GM12874 (cell line): Measurements from ENCODE around the gene POU2AF1.

Source experiments
- TF ChIP-seq, protein P1 (sequence below): IDR thresholded peaks from 2 replicates; pipeline ENCODE4 v1.5.1; 2011; ENCODE audit warnings: low read depth, mild to moderate bottlenecking, control low read depth, low read length, moderate library complexity; ENCODE audit not compliant: insufficient read depth

The POU2AF1 gene

DNA sequence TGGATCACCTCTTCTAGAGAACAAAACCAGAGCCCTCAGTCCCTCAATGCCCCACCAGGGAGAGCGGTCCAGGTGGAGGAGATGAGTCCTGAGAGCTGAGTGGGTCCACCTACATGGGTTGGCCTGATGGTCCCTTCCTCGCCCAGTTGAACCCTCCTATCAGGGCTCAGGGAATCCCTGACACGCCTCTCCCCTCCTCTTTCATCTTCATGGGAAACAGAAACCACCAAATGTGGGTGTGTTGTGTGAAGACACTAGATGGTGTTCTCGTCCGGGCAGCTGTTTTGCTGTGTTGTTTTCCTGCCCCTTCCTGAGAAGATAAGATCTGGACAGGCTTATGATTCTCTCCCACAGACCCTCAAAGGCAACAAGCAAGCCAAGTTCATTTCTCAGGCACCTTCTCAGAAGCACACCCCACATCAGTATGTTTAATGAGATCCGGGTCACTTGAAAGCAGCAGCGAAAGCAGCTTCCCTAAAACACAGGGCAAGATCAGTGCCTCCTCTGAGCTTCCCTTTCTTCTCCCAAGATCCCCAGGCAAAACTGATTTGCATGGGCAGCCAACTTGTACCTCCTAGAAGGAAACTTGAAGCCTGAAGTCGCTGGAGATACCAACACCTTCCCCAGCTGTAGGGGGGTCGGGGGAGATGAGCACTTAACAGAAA, 35.3 kb upstream of the POU2AF1 start:
- TF ChIP-seq, protein P1, sequence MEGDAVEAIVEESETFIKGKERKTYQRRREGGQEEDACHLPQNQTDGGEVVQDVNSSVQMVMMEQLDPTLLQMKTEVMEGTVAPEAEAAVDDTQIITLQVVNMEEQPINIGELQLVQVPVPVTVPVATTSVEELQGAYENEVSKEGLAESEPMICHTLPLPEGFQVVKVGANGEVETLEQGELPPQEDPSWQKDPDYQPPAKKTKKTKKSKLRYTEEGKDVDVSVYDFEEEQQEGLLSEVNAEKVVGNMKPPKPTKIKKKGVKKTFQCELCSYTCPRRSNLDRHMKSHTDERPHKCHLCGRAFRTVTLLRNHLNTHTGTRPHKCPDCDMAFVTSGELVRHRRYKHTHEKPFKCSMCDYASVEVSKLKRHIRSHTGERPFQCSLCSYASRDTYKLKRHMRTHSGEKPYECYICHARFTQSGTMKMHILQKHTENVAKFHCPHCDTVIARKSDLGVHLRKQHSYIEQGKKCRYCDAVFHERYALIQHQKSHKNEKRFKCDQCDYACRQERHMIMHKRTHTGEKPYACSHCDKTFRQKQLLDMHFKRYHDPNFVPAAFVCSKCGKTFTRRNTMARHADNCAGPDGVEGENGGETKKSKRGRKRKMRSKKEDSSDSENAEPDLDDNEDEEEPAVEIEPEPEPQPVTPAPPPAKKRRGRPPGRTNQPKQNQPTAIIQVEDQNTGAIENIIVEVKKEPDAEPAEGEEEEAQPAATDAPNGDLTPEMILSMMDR = no peak

DNA sequence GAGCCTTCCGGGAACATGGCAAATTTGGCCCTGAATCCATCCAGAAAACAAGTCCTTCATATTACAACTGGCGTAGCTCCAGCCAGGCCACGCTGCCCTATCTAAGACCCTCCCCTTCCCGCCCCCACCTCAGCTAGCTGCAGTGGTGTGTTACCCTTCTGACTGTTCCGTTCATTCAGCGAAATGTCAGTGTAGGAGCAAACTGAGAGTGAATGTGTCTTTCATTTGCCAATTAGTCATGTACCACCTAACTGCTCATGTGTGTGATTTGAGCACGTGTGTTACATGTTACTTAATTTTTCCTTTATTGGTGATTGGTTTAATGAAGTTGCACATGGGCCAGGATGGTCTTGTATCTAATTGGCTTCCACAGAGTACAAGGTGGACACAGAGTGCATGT, 34.8 kb upstream of the POU2AF1 start:
- TF ChIP-seq, protein P1 = no peak

DNA sequence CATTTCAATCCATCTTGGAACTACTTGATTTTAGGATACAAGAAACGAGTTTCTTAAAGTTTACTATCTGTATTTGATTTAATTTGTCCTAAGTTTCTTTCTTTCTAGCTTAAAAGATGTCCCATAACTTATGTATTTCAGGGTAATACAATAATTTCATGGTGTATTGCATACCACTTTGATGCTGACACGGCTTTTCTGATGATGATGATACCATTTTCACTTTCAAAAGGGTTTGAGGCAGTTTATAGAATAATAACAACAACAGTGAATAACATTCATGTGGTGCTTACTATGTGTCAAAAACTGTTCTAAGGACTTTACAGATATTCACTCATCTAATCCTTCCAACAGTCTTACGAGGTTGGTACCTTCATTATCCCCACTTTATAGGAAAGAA, 33.2 kb upstream of the POU2AF1 start:
- TF ChIP-seq, protein P1 = no peak

DNA sequence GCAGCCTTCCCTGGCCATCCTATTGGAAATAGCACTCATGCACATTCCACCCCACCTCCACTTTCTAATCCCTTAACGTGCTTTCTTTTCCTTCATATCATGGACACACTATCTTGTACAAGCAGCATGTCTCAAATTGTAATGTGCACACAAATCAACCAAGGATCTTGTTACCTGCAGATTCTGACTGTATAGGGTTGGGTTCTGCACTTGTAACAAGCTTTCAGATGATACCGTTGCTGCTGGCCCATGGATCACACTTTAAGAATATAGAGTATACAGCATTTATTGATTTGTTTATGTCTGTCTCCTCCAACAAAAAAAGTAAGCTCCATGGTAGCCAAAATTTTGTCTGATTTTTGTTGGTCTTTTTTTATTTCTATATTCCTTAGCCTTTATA, 32.4 kb upstream of the POU2AF1 start:
- TF ChIP-seq, protein P1 = no peak

DNA sequence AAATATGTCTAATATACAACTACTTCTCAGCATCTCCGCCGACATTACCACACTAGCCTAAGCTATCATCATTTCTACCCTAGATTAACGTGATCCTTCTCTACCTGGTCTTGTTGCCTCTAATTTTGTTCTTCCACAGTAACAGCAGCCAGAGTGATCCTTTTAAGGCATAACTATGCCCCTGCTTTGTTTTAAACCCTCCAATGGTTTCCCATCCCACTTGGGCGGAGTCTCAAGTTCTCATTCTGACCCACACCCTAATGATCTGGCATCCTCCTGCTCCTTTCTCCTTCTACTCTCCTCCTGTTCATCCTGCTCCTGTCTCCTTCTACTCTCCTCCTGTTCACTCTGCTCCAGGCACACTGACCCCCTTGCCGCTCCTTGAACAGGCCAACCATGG, 31.9 kb upstream of the POU2AF1 start:
- TF ChIP-seq, protein P1 = no peak

DNA sequence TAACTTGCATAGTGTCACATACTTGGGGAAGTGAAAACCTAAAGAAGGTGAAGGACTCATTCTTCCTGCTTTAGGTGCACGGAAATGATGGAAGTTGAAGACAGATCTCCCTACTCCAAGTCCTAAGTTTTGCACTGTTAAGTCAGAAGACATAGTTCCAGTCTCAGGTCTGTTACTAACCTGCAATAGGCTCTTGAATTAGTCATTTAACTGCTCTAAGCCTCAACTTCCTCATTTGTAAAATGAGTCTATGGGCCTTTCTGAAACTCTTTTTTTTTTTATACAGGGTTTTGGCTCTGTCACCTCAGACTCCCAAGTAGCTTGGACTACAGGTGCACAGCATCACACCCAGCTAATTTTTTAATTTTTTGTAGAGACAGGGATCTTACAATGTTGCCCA, 30.8 kb upstream of the POU2AF1 start:
- TF ChIP-seq, protein P1 = no peak

DNA sequence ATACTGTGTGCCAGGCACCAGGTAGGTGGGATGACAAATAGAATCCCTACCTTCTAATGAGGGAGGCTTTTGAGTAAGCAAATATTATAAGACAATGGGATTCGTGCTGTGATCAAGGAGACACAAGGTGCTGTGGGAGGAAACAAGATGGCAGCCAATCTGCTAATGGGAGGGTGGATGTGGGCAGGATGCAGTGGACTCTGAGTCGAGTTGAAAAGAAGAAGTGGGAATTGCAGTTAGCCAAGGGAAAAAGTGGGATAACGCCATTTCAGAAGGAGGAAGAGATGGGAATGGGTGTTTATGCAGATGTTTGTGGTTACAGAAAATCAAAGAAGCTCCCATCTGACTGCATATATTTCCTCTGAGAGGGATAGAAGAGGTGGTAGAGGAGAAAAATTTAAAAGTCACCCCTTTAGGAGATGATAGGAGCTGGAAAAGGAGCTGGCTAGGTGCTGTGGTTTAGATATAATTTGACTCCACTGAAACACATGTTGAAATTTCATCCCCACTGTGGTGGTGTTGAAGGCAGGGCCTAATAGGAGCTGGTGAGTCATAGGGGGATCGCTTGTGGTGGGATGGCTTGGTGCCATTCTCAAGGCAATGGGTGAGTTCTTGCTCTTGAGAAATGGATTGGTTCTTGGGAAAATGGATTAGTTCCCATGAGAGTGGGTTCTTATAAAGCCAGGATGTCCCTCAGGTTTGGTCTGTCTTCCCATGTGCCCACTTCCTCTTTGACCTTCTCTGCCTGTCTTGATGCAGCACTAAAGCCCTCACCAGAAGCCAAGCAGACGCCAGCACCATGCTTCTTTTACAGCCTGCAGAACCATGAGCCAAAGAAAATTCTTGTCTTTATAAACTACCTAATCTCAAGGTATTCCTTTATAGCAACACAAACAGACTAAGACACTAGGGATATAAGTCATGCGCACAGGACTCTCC, 30.0 kb upstream of the POU2AF1 start:
- TF ChIP-seq, protein P1 = no peak
